Measurements from ENCODE around the gene NPY2R. TPM values are rescaled to one million over a fixed set of nuclear protein-coding genes. Genes with fewer than 3 reads are reported as not detected.

Gene NPY2R
- total RNA-seq, 1 experiment from 2014 or later, result not detected

- Histone ChIP-seq H3K4me3 (ENCODE audit: low read depth, low read length, poor library complexity, severe bottlenecking) (no peak overlapping the region), H3K27ac (ENCODE audit: low read depth, low read length, poor library complexity, severe bottlenecking) (no peak overlapping the region), H3K27me3 (replicated peaks; ENCODE audit: insufficient read depth, low read depth, low read length, poor library complexity) (no peaks in the 10 kb centered on the region), H3K9me3 (ENCODE audit: low read depth, low read length, poor library complexity, severe bottlenecking) (no peaks in the 10 kb centered on the region), H3K4me1 (ENCODE audit: insufficient read depth, low read length, poor library complexity, severe bottlenecking) (no peaks in the 10 kb centered on the region), H3K36me3 (ENCODE audit: insufficient read depth, low read length, poor library complexity, severe bottlenecking) (no peaks in the 10 kb centered on the region)
- TF ChIP-seq, protein P1, sequence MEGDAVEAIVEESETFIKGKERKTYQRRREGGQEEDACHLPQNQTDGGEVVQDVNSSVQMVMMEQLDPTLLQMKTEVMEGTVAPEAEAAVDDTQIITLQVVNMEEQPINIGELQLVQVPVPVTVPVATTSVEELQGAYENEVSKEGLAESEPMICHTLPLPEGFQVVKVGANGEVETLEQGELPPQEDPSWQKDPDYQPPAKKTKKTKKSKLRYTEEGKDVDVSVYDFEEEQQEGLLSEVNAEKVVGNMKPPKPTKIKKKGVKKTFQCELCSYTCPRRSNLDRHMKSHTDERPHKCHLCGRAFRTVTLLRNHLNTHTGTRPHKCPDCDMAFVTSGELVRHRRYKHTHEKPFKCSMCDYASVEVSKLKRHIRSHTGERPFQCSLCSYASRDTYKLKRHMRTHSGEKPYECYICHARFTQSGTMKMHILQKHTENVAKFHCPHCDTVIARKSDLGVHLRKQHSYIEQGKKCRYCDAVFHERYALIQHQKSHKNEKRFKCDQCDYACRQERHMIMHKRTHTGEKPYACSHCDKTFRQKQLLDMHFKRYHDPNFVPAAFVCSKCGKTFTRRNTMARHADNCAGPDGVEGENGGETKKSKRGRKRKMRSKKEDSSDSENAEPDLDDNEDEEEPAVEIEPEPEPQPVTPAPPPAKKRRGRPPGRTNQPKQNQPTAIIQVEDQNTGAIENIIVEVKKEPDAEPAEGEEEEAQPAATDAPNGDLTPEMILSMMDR (conservative IDR thresholded peaks at IDR 0.05; ENCODE audit: low read depth, low read length), result no peak
- TF ChIP-seq EZH2 (IDR thresholded peaks at IDR 0.05; ENCODE audit: borderline replicate concordance, low read depth, low read length, poor library complexity, severe bottlenecking), result no peak
- CTCF ChIA-PET, result no interaction called here
- POLR2A ChIA-PET (ENCODE audit: low non-redundant PET), result no interaction called here
- no TSS peak for BruUV-seq (replicated peaks)
- intact Hi-C loops (cut with micrococcal nuclease; ENCODE audit: unreplicated experiment), result no loop called here
- DNase-seq (ENCODE audit: low spot score), result no peak
These were observed 37.9 kb upstream of the NPY2R start for GRCh38 chr4:155170569-155170968.

DNA sequence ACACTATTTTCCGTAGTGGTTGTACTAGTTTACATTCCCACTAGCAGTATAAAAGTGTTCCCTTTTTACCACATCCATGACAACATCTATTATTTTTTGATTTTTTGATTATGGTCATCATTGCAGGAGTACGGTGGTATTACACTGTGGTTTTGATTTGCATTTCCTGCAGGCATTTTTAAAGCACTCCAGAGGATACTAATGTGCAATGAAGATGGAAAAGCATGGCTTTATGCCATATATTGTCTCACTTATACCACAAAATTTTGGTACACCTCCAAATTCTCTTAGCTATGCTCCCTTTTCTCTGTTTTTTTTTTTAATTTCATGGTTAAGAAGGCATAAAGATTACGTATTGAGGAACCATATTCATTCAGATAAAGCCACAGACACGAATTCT lies 35.1 kb upstream of the NPY2R start:
- intact Hi-C loops (cut with micrococcal nuclease; ENCODE audit: unreplicated experiment), result no loop called here
- POLR2A ChIA-PET (ENCODE audit: low non-redundant PET), result no interaction called here

DNA sequence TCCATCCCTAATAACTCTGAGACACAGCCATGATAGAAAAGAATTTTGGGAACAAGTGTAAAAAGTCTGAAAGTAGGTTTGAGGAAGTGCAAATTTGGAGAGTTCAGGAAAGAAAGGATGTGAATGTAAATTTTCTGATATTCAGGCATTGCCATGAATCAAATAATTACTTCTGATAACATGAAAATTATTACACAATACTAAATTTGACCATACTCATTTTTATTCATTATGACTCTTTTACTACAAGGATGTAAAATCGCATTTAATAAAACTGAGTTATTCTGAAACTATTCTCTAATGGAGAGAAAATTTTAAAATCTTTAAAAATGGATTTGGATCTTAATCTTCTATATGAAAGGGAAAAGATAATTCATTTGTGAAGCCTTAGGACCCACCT lies 33.8 kb upstream of the NPY2R start:
- H3K27ac ChIP-seq (ENCODE audit: low read depth, low read length, poor library complexity, severe bottlenecking), result no peak overlapping the region
- no peaks in the 10 kb centered on the region for H3K36me3 ChIP-seq (ENCODE audit: insufficient read depth, low read length, poor library complexity, severe bottlenecking)
- no peaks in the 10 kb centered on the region for H3K27me3 ChIP-seq (replicated peaks; ENCODE audit: insufficient read depth, low read depth, low read length, poor library complexity)
- H3K9me3 ChIP-seq (ENCODE audit: low read depth, low read length, poor library complexity, severe bottlenecking), result no peaks in the 10 kb centered on the region
- H3K4me1 ChIP-seq (ENCODE audit: insufficient read depth, low read length, poor library complexity, severe bottlenecking), result no peaks in the 10 kb centered on the region
- no TSS peak for BruUV-seq (replicated peaks)
- CTCF ChIA-PET, result no interaction called here
- POLR2A ChIA-PET (ENCODE audit: low non-redundant PET), result no interaction called here
- no peak for TF ChIP-seq EZH2 (IDR thresholded peaks at IDR 0.05; ENCODE audit: borderline replicate concordance, low read depth, low read length, poor library complexity, severe bottlenecking)
- TF ChIP-seq, protein P1 (conservative IDR thresholded peaks at IDR 0.05; ENCODE audit: low read depth, low read length), result no peak
- no peak for DNase-seq (ENCODE audit: low spot score)
- intact Hi-C loops (cut with micrococcal nuclease; ENCODE audit: unreplicated experiment), result no loop called here
- H3K4me3 ChIP-seq (ENCODE audit: low read depth, low read length, poor library complexity, severe bottlenecking), result no peak overlapping the region

More for the DNA sequence above, 35.1 kb upstream of the NPY2R start:
- DNase-seq (ENCODE audit: low spot score), result peak; percentile 3
- TF ChIP-seq, protein P1 (conservative IDR thresholded peaks at IDR 0.05; ENCODE audit: low read depth, low read length), result no peak
- no peak for TF ChIP-seq EZH2 (IDR thresholded peaks at IDR 0.05; ENCODE audit: borderline replicate concordance, low read depth, low read length, poor library complexity, severe bottlenecking)
- no peaks in the 10 kb centered on the region for H3K4me1 ChIP-seq (ENCODE audit: insufficient read depth, low read length, poor library complexity, severe bottlenecking)
- no peak overlapping the region for H3K27ac ChIP-seq (ENCODE audit: low read depth, low read length, poor library complexity, severe bottlenecking)
- H3K27me3 ChIP-seq (replicated peaks; ENCODE audit: insufficient read depth, low read depth, low read length, poor library complexity), result no peaks in the 10 kb centered on the region
- CTCF ChIA-PET, result no interaction called here
- no TSS peak for BruUV-seq (replicated peaks)
- no peaks in the 10 kb centered on the region for H3K36me3 ChIP-seq (ENCODE audit: insufficient read depth, low read length, poor library complexity, severe bottlenecking)
- H3K9me3 ChIP-seq (ENCODE audit: low read depth, low read length, poor library complexity, severe bottlenecking), result no peaks in the 10 kb centered on the region
- no peak overlapping the region for H3K4me3 ChIP-seq (ENCODE audit: low read depth, low read length, poor library complexity, severe bottlenecking)

All from A673 (cell line).